Measurements from ENCODE around the gene ASPG.

DNA sequence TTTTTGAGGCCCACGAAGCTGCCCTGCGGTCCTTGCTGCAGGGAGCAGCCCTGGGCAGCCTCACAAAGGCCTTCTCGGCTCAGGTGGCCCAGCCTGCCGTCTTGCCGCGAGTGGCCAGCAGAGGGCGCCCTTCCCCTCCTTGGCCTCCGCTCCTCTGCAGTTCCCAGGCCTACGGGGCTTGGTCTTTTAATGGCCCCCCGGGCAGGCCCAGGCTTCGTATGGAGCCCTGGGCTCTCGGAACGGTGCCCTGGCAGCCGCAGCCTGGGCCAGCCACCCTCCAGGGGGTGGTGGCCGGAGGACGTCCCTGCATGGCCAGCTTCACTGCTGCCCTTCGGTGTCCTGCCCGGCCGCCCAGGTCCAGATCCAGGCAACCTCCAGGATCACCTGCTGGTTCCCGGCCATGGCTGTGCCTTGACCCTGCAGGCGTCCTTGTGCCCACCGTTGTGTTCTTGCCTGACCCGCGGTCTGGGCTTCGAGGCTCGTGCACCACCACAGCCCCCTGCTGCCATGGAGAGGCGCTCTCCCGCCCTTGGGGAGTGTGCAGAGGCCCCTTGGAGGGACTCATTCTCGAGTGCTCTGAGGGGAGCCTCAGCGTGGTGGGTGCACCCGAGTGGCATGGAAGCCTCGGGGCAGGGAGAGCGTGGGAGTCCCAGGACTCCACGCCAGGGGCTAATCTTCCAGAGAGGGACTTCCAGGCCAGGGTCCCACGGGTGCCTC lies 9.4 kb downstream of the ASPG start:
- TF ChIP-seq, protein P1, sequence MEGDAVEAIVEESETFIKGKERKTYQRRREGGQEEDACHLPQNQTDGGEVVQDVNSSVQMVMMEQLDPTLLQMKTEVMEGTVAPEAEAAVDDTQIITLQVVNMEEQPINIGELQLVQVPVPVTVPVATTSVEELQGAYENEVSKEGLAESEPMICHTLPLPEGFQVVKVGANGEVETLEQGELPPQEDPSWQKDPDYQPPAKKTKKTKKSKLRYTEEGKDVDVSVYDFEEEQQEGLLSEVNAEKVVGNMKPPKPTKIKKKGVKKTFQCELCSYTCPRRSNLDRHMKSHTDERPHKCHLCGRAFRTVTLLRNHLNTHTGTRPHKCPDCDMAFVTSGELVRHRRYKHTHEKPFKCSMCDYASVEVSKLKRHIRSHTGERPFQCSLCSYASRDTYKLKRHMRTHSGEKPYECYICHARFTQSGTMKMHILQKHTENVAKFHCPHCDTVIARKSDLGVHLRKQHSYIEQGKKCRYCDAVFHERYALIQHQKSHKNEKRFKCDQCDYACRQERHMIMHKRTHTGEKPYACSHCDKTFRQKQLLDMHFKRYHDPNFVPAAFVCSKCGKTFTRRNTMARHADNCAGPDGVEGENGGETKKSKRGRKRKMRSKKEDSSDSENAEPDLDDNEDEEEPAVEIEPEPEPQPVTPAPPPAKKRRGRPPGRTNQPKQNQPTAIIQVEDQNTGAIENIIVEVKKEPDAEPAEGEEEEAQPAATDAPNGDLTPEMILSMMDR (IDR thresholded peaks at IDR 0.05; ENCODE audit: poor library complexity) = peak; percentile 89
- TF ChIP-seq EZH2 (IDR thresholded peaks at IDR 0.05; ENCODE audit: borderline replicate concordance) = no peak

All from hepatocyte (in vitro differentiated cells).